ENCODE data around the gene ACKR1.

ACKR1 gene

GRCh38 chr1:159250638-159251216 lies 46.1 kb downstream of the ACKR1 start:
- Histone ChIP-seq H3K9me3 (ENCODE audit: control insufficient read depth, insufficient read depth, low read length) (no peaks in the 10 kb centered on the region), H3K27ac (ENCODE audit: low read depth, low read length) (no peak overlapping the region), H3K4me3 (ENCODE audit: low read length) (no peak overlapping the region), H3K4me1 (ENCODE audit: control insufficient read depth, low read length) (no peaks in the 10 kb centered on the region), H3K79me2 (ENCODE audit: control insufficient read depth, low read length) (no peaks in the 10 kb centered on the region), H3K9me2 (replicated peaks; ENCODE audit: control insufficient read depth, low read length) (no peaks in the 10 kb centered on the region), H4K20me1 (ENCODE audit: control insufficient read depth, insufficient read depth, low read depth, low read length) (no peaks in the 10 kb centered on the region), H3F3A (ENCODE audit: control insufficient read depth, insufficient read depth) (no peaks in the 10 kb centered on the region), H3K36me3 (ENCODE audit: control insufficient read depth, low read length) (no peaks in the 10 kb centered on the region), H3K4me2 (ENCODE audit: low read length) (no peak overlapping the region), H3K27me3 (ENCODE audit: control insufficient read depth, low read length) (no peaks in the 10 kb centered on the region)
- TF ChIP-seq CTCF (IDR thresholded peaks at IDR 0.05; ENCODE audit: low read depth, low read length, poor library complexity, severe bottlenecking) (no peak), EZH2phosphoT487 (IDR thresholded peaks at IDR 0.05; ENCODE audit: borderline replicate concordance, low read length) (no peak)
